Glomerular visceral epithelial cell (primary cell): Measurements from ENCODE around the gene SLFN11.
A peak's percentile ranks its signal among the peaks of the same experiment; 100 is the strongest.
"Not testable (repeated sequence)": the region's sequence is repeated elsewhere in the genome, so short reads cannot be mapped to it uniquely, and the experiment has no call there.

Experiments
- DNase-seq: peaks from one replicate; pipeline ENCODE4 v3.0.0-alpha.2; 2016; ENCODE audit errors: extremely low spot score

SLFN11 gene

GRCh38 chr17:35352284-35352683 is 21.1 kb downstream of the SLFN11 start:
- no peak for DNase-seq

- DNase-seq = no peak
These were observed 22.9 kb downstream of the SLFN11 start for GRCh38 chr17:35350493-35350892.

- peak; percentile 72 for DNase-seq
These were observed 27.3 kb downstream of the SLFN11 start for GRCh38 chr17:35345926-35346771.

GRCh38 chr17:35345445-35345925 is 27.9 kb downstream of the SLFN11 start:
- no peak for DNase-seq

- no peak for DNase-seq
These were observed 29.2 kb downstream of the SLFN11 start for GRCh38 chr17:35344262-35344661.

GRCh38 chr17:35342276-35342675 is 31.1 kb downstream of the SLFN11 start:
- DNase-seq = no peak

GRCh38 chr17:35341411-35341992 is 31.9 kb downstream of the SLFN11 start:
- DNase-seq = no peak

GRCh38 chr17:35338230-35338629 is 35.2 kb downstream of the SLFN11 start:
- DNase-seq = no peak

- no peak for DNase-seq
These were observed 36.1 kb downstream of the SLFN11 start for GRCh38 chr17:35337364-35337763.

- DNase-seq = not testable (repeated sequence)
These were observed 39.8 kb downstream of the SLFN11 start for GRCh38 chr17:35333578-35333977.

- no peak for DNase-seq
These were observed 50.7 kb downstream of the SLFN11 start for GRCh38 chr17:35322749-35323148.

GRCh38 chr17:35315971-35316370 is 57.5 kb downstream of the SLFN11 start:
- DNase-seq = no peak

GRCh38 chr17:35315283-35315682 is 58.1 kb downstream of the SLFN11 start:
- DNase-seq = peak; percentile 54

GRCh38 chr17:35314415-35315216 is 58.8 kb downstream of the SLFN11 start:
- no peak for DNase-seq

GRCh38 chr17:35313875-35314409 is 59.5 kb downstream of the SLFN11 start:
- no peak for DNase-seq

- peak; percentile 70 for DNase-seq
These were observed 60.4 kb downstream of the SLFN11 start for GRCh38 chr17:35312790-35313711.

GRCh38 chr17:35312346-35312745 is 61.1 kb downstream of the SLFN11 start:
- no peak for DNase-seq

GRCh38 chr17:35309345-35309744 is 64.1 kb downstream of the SLFN11 start:
- not testable (repeated sequence) for DNase-seq
